HL-60/S4 treated with phorbol 12-myristate 13-acetate at 8.2 ng/mL for 4 days and 3 days (cell line): ENCODE measurements around the gene CST3.

Experiments used
- in situ Hi-C: fragments of 300-500 bp; cut with MboI; formaldehyde crosslinking; loops from 2 replicates; pipeline ENCODE4 v1.15.0; 2022; ENCODE audit warnings: low sequenced_read_pairs

CST3 gene

GRCh38 chr20:23629542-23630391, 8.0 kb downstream of the CST3 start:
- in situ Hi-C loops, result no loop called here

- in situ Hi-C loops, result no loop called here
These were observed 8.7 kb downstream of the CST3 start for GRCh38 chr20:23629017-23629541.

- in situ Hi-C loops, result no loop called here
These were observed 9.2 kb downstream of the CST3 start for GRCh38 chr20:23628402-23629016.

- in situ Hi-C loops, result no loop called here
These were observed 10.3 kb downstream of the CST3 start for GRCh38 chr20:23627501-23627900.

- in situ Hi-C loops, result no loop called here
These were observed 11.6 kb downstream of the CST3 start for GRCh38 chr20:23626040-23626620.

- in situ Hi-C loops, result no loop called here
These were observed 12.4 kb downstream of the CST3 start for GRCh38 chr20:23625236-23625964.

GRCh38 chr20:23624324-23624691, 13.4 kb downstream of the CST3 start:
- in situ Hi-C loops, result loop anchor here (25.0 kb wide), 1 partner anchor 187 kb away; the partner anchor contains the start of gene CSTL1

- in situ Hi-C loops, result loop anchor here (25.0 kb wide), 1 partner anchor 186 kb away; the partner anchor contains the start of gene CSTL1
These were observed 14.0 kb downstream of the CST3 start for GRCh38 chr20:23623666-23624323.

GRCh38 chr20:23622839-23623343, 14.9 kb downstream of the CST3 start:
- in situ Hi-C loops, result loop anchor here (25.0 kb wide), 1 partner anchor 186 kb away; the partner anchor contains the start of gene CSTL1

- in situ Hi-C loops, result loop anchor here (25.0 kb wide), 1 partner anchor 185 kb away; the partner anchor contains the start of gene CSTL1
These were observed 15.4 kb downstream of the CST3 start for GRCh38 chr20:23622401-23622800.

GRCh38 chr20:23620670-23621386, 16.9 kb downstream of the CST3 start:
- in situ Hi-C loops, result loop anchor here (25.0 kb wide), 1 partner anchor 184 kb away; the partner anchor contains the start of gene CSTL1

GRCh38 chr20:23614163-23614562, 23.6 kb downstream of the CST3 start:
- in situ Hi-C loops, result loop anchor here (25.0 kb wide), 1 partner anchor 177 kb away; the partner anchor contains the start of gene CSTL1

- in situ Hi-C loops, result loop anchor here (25.0 kb wide), 1 partner anchor 176 kb away; the partner anchor contains the start of gene CSTL1
These were observed 24.1 kb downstream of the CST3 start for GRCh38 chr20:23613676-23614075.

- in situ Hi-C loops, result loop anchor here (25.0 kb wide), 1 partner anchor 175 kb away; the partner anchor contains the start of gene CSTL1
These were observed 25.4 kb downstream of the CST3 start for GRCh38 chr20:23612396-23612795.

- in situ Hi-C loops, result loop anchor here (25.0 kb wide), 1 partner anchor 172 kb away; the partner anchor contains the start of gene CSTL1
These were observed 28.2 kb downstream of the CST3 start for GRCh38 chr20:23609486-23610109.

- in situ Hi-C loops, result loop anchor here (25.0 kb wide), 1 partner anchor 171 kb away; the partner anchor contains the start of gene CSTL1
These were observed 29.4 kb downstream of the CST3 start for GRCh38 chr20:23608251-23608846.

GRCh38 chr20:23607497-23608245, 30.1 kb downstream of the CST3 start:
- in situ Hi-C loops, result loop anchor here (25.0 kb wide), 1 partner anchor 170 kb away; the partner anchor contains the start of gene CSTL1
